HepG2 (cell line): ENCODE measurements around the gene KCNMB4. TPM values are rescaled to one million over a fixed set of nuclear protein-coding genes. Genes with fewer than 3 reads are reported as not detected.

ENCODE experiments used
- ATAC-seq: fragments of 200-7000 bp; cut with Tn5 transposase; 3 replicates; pipeline ENCODE4 v1.9.1; 2020; ENCODE audit warnings: mild to moderate bottlenecking, moderate library complexity
- BruUV-seq: library from RNA; stranded (reverse); fragments of 400-500 nt; replicated peaks from 2 replicates; lab custom pipeline; 2021; lab: Mats Ljungman, UMichigan
- CTCF ChIA-PET: fragments of 300-600 bp; formaldehyde crosslinking; extraction: SDS; loops from one replicate; lab custom pipeline; 2021; ENCODE audit warnings: low total read pairs, inconsistent platforms, low intra/inter-chr PET ratio; lab: Yijun Ruan, JAX
- POLR2A ChIA-PET: fragments of 350-600 bp; sonication (Branson Sonifier 250); formaldehyde crosslinking; loops from one replicate; lab custom pipeline; 2020; ENCODE audit warnings: antibody characterized with exemption, inconsistent platforms; lab: Yijun Ruan, JAX
- DNase-seq: peaks from one replicate; pipeline ENCODE4 v3.0.0-alpha.2; 2015; ENCODE audit warnings: low spot score
- FAIRE-seq: peaks from 3 replicates; lab custom pipeline; 2011; peaks lifted over from hg19 to GRCh38; lab: Jason Lieb, UNC
- H2AFZ ChIP-seq: one replicate; pipeline ENCODE4 v1.6.1; 2011; ENCODE audit warnings: low read length, inconsistent platforms
- H3K27ac ChIP-seq: fragments of 300-600 bp; 3 replicates; pipeline ENCODE4 v1.8.0; 2011; ENCODE audit warnings: mixed run types, mild to moderate bottlenecking, mixed read lengths, low read length, inconsistent platforms; ENCODE audit not compliant: insufficient read depth; ENCODE audit errors: extremely low read length
- H3K27me3 ChIP-seq, 2 experiments: fragments of 200-600 bp in 1 of 2; 2 replicates in 1 of 2; 3 replicates in 1 of 2; pipeline versions ENCODE4 v1.6.0 to v1.8.0; 2011; ENCODE audit warnings: low read length in 2 of 2, mild to moderate bottlenecking in 2 of 2, moderate library complexity in 2 of 2, inconsistent platforms in 1 of 2; ENCODE audit not compliant: insufficient read depth in 2 of 2, control insufficient read depth in 1 of 2
- H3K36me3 ChIP-seq, 2 experiments: fragments of 200-600 bp in 1 of 2; replicated peaks in 1 of 2; 2 replicates in 1 of 2; 3 replicates in 1 of 2; pipeline versions ENCODE4 v1.5.1 to v1.8.0; 2011; ENCODE audit warnings: low read length in 2 of 2, inconsistent platforms in 1 of 2; ENCODE audit not compliant: insufficient read depth in 2 of 2, control insufficient read depth in 1 of 2
- H3K4me1 ChIP-seq: 2 replicates; pipeline ENCODE4 v1.5.1; 2012; ENCODE audit warnings: low read length, inconsistent platforms; ENCODE audit not compliant: insufficient read depth
- H3K4me2 ChIP-seq: 2 replicates; pipeline ENCODE4 v1.6.0; 2011; ENCODE audit warnings: low read depth, low read length, inconsistent platforms
- H3K4me3 ChIP-seq, 3 experiments: fragments of 200-600 bp in 1 of 3; sonication (generic), shearing (Covaris generic) in 1 of 3; replicated peaks in 1 of 3; 2 replicates each; pipeline ENCODE4 v1.5.1; 2011 to 2016; ENCODE audit warnings: low read length in 3 of 3, inconsistent platforms in 2 of 3, low read depth in 2 of 3, mild to moderate bottlenecking in 2 of 3, control low read depth in 1 of 3, mixed read lengths in 1 of 3; ENCODE audit not compliant: insufficient read depth in 1 of 3
- H3K79me2 ChIP-seq: one replicate; pipeline ENCODE4 v1.6.1; 2011; ENCODE audit warnings: low read length, inconsistent platforms; ENCODE audit not compliant: insufficient read depth
- H3K9ac ChIP-seq: 2 replicates; pipeline ENCODE4 v1.6.0; 2011; ENCODE audit warnings: mild to moderate bottlenecking, low read depth, low read length, inconsistent platforms; ENCODE audit not compliant: insufficient read depth
- H3K9me3 ChIP-seq: 2 replicates; pipeline ENCODE4 v1.5.1; 2012; ENCODE audit warnings: mild to moderate bottlenecking, low read length
- H4K20me1 ChIP-seq: 2 replicates; pipeline ENCODE4 v1.6.0; 2011; ENCODE audit warnings: inconsistent platforms, mild to moderate bottlenecking, low read length, moderate library complexity; ENCODE audit not compliant: insufficient read depth
- FOXK1 ChIP-seq: sonication (generic); formaldehyde crosslinking; IDR thresholded peaks from 2 replicates; pipeline ENCODE4 v1.4.0; 2020; ENCODE audit warnings: low read depth, missing genetic modification reagents, borderline replicate concordance
- NFE2L2 ChIP-seq: fragments of 150-350 bp; IDR thresholded peaks from 2 replicates; pipeline ENCODE4 v1.6.1; 2014; ENCODE audit warnings: low read length
- PAX8 ChIP-seq: sonication (generic); formaldehyde crosslinking; IDR thresholded peaks from 2 replicates; pipeline ENCODE4 v1.8.0; 2022; ENCODE audit warnings: mild to moderate bottlenecking, missing genetic modification reagents, borderline replicate concordance
- ZNF512 ChIP-seq: sonication (generic); formaldehyde crosslinking; IDR thresholded peaks from 2 replicates; pipeline ENCODE4 v1.4.0; 2020; ENCODE audit warnings: mild to moderate bottlenecking, missing genetic modification reagents
- ZNF564 ChIP-seq: sonication (generic); formaldehyde crosslinking; IDR thresholded peaks from 2 replicates; pipeline ENCODE4 v1.8.1; 2023; ENCODE audit warnings: mild to moderate bottlenecking, missing genetic modification reagents
- in situ Hi-C: cut with HindIII; loops from 2 replicates; pipeline ENCODE4 v1.10.0; 2017; ENCODE audit warnings: low pct_unique_long_range_greater_than_20kb; ENCODE audit not compliant: extremely low pct_ligation_motif_present
- intact Hi-C: fragments of 100-400 bp; cut with micrococcal nuclease; formaldehyde crosslinking; loops from one replicate; pipeline ENCODE4 v1.10.0; 2022; ENCODE audit not compliant: unreplicated experiment
- polyA plus RNA-seq, 8 experiments: library from polyadenylated mRNA; depleted of rRNA in 3 of 8; stranded (reverse) in 7 of 8; unstranded in 1 of 8; fragments of >200 nt; fragmentation: Illumina TruSeq in 4 of 8; extraction: Trizol in 4 of 8; gene quantifications; 2 replicates each; pipeline versions ENCODE4 v1.2.1 to v1.2.3, GENCODE V29; 2011 to 2016; ENCODE audit warnings: low read depth in 4 of 8, missing spikeins in 1 of 8, mixed read lengths in 1 of 8; ENCODE audit not compliant: insufficient read depth in 1 of 8
- total RNA-seq, 5 experiments: library from RNA; depleted of rRNA; stranded (reverse); fragments of >200 nt; fragmentation: Illumina TruSeq; extraction: Trizol; gene quantifications; 2 replicates each; pipeline ENCODE4 v1.2.3, GENCODE V29; 2016; ENCODE audit warnings: low read depth in 1 of 5
- TF ChIP-seq, protein P1 (sequence below): sonication (generic); formaldehyde crosslinking; IDR thresholded peaks from one replicate; pipeline ENCODE4 v1.5.1; 2020; ENCODE audit warnings: mild to moderate bottlenecking, missing genetic modification reagents; ENCODE audit errors: not compliant biosample characterization

The KCNMB4 gene
- total and polyA plus RNA-seq, 2 of the 13 experiments (the other 11 are each of a cell fraction or from before 2014, with no cell fraction given) = 0.67 to 0.84 TPM

DNA sequence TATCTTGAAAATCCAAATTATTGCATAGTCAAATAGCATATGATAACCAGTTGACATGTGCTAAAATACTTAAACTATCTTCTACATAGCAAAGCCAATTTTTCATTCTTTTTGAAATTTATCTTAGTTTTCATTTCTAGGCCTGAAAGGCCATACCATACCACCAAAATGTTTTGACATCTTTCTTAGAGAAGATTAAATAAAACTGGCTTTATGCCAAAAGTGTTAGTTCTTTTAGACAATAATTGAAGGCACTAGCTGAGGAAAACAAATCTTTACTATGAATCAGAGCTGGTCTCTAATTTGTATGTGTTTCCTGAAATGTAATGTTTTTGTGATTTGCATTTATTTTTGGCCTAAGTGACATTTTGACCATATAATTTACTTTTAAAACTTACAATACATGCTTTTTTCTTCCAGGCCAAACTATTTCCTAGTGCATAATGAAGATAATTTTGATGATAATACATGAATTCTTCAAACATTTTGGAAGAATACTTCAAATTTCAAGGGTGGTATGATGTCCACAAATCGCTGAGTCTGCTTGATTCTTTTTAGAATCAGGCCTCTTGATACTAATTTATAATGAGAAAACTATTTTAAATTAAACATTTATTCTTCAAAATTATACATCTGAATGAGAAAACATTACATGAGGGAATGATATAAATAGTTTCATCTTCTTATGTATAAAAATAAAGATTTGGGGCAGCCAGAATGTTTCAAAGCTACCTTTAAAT is 6.5 kb upstream of the KCNMB4 start (continued):
- TF ChIP-seq, protein P1, sequence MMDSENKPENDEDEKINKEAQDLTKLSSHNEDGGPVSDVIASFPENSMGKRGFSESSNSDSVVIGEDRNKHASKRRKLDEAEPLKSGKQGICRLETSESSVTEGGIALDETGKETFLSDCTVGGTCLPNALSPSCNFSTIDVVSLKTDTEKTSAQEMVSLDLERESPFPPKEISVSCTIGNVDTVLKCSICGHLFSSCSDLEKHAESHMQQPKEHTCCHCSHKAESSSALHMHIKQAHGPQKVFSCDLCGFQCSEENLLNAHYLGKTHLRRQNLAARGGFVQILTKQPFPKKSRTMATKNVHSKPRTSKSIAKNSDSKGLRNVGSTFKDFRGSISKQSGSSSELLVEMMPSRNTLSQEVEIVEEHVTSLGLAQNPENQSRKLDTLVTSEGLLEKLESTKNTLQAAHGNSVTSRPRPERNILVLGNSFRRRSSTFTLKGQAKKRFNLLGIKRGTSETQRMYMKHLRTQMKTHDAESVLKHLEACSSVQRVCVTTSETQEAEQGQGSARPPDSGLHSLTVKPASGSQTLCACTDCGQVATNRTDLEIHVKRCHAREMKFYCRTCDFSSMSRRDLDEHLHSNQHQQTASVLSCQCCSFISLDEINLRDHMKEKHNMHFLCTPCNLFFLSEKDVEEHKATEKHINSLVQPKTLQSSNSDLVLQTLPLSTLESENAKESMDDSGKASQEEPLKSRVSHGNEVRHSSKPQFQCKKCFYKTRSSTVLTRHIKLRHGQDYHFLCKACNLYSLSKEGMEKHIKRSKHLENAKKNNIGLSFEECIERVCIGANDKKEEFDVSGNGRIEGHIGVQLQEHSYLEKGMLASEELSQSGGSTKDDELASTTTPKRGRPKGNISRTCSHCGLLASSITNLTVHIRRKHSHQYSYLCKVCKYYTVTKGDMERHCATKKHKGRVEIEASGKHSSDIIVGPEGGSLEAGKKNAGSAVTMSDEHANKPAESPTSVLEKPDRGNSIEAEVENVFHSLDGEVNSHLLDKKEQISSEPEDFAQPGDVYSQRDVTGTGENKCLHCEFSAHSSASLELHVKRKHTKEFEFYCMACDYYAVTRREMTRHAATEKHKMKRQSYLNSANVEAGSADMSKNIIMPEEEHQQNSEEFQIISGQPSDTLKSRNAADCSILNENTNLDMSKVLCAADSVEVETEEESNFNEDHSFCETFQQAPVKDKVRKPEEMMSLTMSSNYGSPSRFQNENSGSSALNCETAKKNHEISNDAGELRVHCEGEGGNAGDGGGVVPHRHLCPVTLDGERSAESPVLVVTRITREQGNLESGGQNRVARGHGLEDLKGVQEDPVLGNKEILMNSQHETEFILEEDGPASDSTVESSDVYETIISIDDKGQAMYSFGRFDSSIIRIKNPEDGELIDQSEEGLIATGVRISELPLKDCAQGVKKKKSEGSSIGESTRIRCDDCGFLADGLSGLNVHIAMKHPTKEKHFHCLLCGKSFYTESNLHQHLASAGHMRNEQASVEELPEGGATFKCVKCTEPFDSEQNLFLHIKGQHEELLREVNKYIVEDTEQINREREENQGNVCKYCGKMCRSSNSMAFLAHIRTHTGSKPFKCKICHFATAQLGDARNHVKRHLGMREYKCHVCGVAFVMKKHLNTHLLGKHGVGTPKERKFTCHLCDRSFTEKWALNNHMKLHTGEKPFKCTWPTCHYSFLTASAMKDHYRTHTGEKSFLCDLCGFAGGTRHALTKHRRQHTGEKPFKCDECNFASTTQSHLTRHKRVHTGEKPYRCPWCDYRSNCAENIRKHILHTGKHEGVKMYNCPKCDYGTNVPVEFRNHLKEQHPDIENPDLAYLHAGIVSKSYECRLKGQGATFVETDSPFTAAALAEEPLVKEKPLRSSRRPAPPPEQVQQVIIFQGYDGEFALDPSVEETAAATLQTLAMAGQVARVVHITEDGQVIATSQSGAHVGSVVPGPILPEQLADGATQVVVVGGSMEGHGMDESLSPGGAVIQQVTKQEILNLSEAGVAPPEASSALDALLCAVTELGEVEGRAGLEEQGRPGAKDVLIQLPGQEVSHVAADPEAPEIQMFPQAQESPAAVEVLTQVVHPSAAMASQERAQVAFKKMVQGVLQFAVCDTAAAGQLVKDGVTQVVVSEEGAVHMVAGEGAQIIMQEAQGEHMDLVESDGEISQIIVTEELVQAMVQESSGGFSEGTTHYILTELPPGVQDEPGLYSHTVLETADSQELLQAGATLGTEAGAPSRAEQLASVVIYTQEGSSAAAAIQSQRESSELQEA = no peak

DNA sequence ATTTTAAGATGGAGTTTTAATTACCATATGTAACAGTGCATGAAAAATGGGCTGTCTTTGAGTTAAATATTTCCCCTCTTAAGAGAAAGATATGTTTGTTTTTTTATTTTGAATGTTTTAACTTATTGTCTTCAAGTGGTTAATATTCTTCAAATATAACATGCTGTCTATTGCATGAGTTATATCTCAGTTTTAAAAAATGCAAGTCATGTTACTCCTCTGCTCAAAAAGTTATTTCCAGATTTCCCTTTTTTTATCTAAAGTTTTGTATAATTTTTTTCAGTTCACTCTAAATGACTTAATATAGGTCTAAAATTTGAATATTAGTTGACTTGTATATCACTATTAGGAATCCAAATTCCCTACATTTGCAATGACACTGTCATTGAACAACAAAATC is 5.9 kb upstream of the KCNMB4 start:
- no peak overlapping the region for H2AFZ ChIP-seq
- H3K9ac ChIP-seq = no peak overlapping the region
- in situ Hi-C loops (loop anchor here (25.0 kb wide), 1 partner anchor 473 kb away; no protein-coding TSS in a partner anchor), intact Hi-C loops (loop anchor here (10.0 kb wide), 1 partner anchor 115 kb away; the partner anchor contains the start of gene CNOT2)
- no peaks in the 10 kb centered on the region for H3K36me3 ChIP-seq
- FAIRE-seq = no peak
- no peaks in the 10 kb centered on the region for H3K79me2 ChIP-seq
- ChIA-PET POLR2A (no interaction called here), CTCF (no interaction called here)
- H3K9me3 ChIP-seq = no peaks in the 10 kb centered on the region
- TF ChIP-seq FOXK1 (no peak), ZNF564 (CRISPR knock-in tag) (no peak), NFE2L2 (peak; percentile 68; the same call in 1 of the 2 replicates), PAX8 (CRISPR knock-in tag) (no peak), ZNF512 (CRISPR knock-in tag) (no peak)
- H4K20me1 ChIP-seq = no peaks in the 10 kb centered on the region
- H3K27ac ChIP-seq = no peak overlapping the region
- H3K27me3 ChIP-seq = peaks cover 0 to 9% of the 10 kb centered on the region in 2 experiments; a peak in 3 of 5 replicates
- no peak for DNase-seq
- no peak overlapping the region for H3K4me2 ChIP-seq
- BruUV-seq = no TSS peak
- H3K4me3 ChIP-seq = no peak overlapping the region
- H3K4me1 ChIP-seq = peaks cover 5% of the 10 kb centered on the region
- no peak for ATAC-seq
